A204.1 (cell line): ENCODE measurements around the gene CEMIP.

Experiments
- FAIRE-seq: peaks from 2 replicates; lab custom pipeline; 2012; peaks lifted over from hg19 to GRCh38; lab: Jason Lieb, UNC

CEMIP gene

GRCh38 chr15:80929689-80930088 lies 150.5 kb downstream of the CEMIP start:
- no peak for FAIRE-seq

- no peak for FAIRE-seq
These were observed 152.0 kb downstream of the CEMIP start for GRCh38 chr15:80931191-80931590.

GRCh38 chr15:80931721-80932512 lies 152.7 kb downstream of the CEMIP start:
- no peak for FAIRE-seq

- FAIRE-seq = no peak
These were observed 153.3 kb downstream of the CEMIP start for GRCh38 chr15:80932513-80932815.

- no peak for FAIRE-seq
These were observed 153.8 kb downstream of the CEMIP start for GRCh38 chr15:80932989-80933388.

- no peak for FAIRE-seq
These were observed 155.6 kb downstream of the CEMIP start for GRCh38 chr15:80934761-80935221.

GRCh38 chr15:80936288-80937078 lies 157.3 kb downstream of the CEMIP start:
- no peak for FAIRE-seq

GRCh38 chr15:80937718-80938117 lies 158.5 kb downstream of the CEMIP start:
- no peak for FAIRE-seq

- FAIRE-seq = no peak
These were observed 160.0 kb downstream of the CEMIP start for GRCh38 chr15:80939216-80939615.

- no peak for FAIRE-seq
These were observed 161.2 kb downstream of the CEMIP start for GRCh38 chr15:80940331-80940730.

- no peak for FAIRE-seq
These were observed 161.7 kb downstream of the CEMIP start for GRCh38 chr15:80940851-80941250.

GRCh38 chr15:80942266-80942665 lies 163.1 kb downstream of the CEMIP start:
- FAIRE-seq = no peak

GRCh38 chr15:80942746-80943565 lies 163.8 kb downstream of the CEMIP start:
- FAIRE-seq = no peak

- no peak for FAIRE-seq
These were observed 165.6 kb downstream of the CEMIP start for GRCh38 chr15:80944818-80945217.

GRCh38 chr15:80945605-80946004 lies 166.4 kb downstream of the CEMIP start:
- no peak for FAIRE-seq

- FAIRE-seq = no peak
These were observed 167.4 kb downstream of the CEMIP start for GRCh38 chr15:80946576-80946975.

- FAIRE-seq = no peak
These were observed 169.6 kb downstream of the CEMIP start for GRCh38 chr15:80948651-80949292.

GRCh38 chr15:80949756-80950155 lies 170.6 kb downstream of the CEMIP start:
- FAIRE-seq = no peak

- no peak for FAIRE-seq
These were observed 171.3 kb downstream of the CEMIP start for GRCh38 chr15:80950291-80951078.

GRCh38 chr15:80951941-80952340 lies 172.8 kb downstream of the CEMIP start:
- no peak for FAIRE-seq
